Bronchial epithelial cell (primary cell): ENCODE measurements around the gene STT3B. TPM values are rescaled to one million over a fixed set of nuclear protein-coding genes. Genes with fewer than 3 reads are reported as not detected.

Experiments used
- DNase-seq: peaks from one replicate; pipeline ENCODE4 v3.0.0-alpha.2; 2010; ENCODE audit warnings: low read depth
- FAIRE-seq: peaks from 2 replicates; lab custom pipeline; 2011; peaks lifted over from hg19 to GRCh38; lab: Jason Lieb, UNC
- H3K27me3 ChIP-seq: 2 replicates; pipeline ENCODE4 v1.5.1; 2011; ENCODE audit warnings: low read length; ENCODE audit not compliant: control insufficient read depth, insufficient read depth
- H3K36me3 ChIP-seq: 2 replicates; pipeline ENCODE4 v1.5.1; 2011; ENCODE audit warnings: low read length; ENCODE audit not compliant: control insufficient read depth, insufficient read depth
- H3K4me3 ChIP-seq: 2 replicates; pipeline ENCODE4 v1.5.1; 2011; ENCODE audit warnings: mild to moderate bottlenecking, low read depth, low read length, control low read depth
- total RNA-seq: library from RNA; depleted of rRNA; stranded (reverse); fragments of >200 nt; gene quantifications from 2 replicates; pipeline ENCODE4 v1.2.1, GENCODE V29; 2014
- TF ChIP-seq, protein P1 (sequence below): IDR thresholded peaks from 2 replicates; pipeline ENCODE4 v1.5.1; 2011; ENCODE audit warnings: mild to moderate bottlenecking, moderate library complexity, low read length, control low read depth, inconsistent platforms; ENCODE audit not compliant: insufficient read depth, severe bottlenecking

STT3B gene
- total RNA-seq, 1 donor from 2014 or later, result 343 TPM

DNA sequence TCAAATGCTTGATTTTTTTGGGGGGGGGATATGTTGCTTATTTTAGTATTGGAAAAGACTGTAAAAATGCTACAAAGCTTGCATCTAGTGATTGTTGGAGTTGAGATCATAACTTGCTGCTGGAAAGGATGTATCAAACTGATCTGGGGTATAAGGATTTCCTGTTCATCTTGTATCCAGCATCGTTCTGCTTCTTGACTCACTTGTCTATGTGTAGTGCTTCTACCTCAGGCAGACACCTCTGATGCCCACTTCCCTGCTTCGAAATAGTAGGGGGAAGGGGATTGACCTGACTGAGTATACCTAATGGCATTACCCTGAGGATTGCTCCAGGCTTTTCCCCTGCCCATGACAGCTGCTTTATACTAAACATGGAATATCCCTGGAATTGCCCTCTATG is 42.7 kb downstream of the STT3B start:
- FAIRE-seq (no peak), DNase-seq (no peak)
- TF ChIP-seq, protein P1, sequence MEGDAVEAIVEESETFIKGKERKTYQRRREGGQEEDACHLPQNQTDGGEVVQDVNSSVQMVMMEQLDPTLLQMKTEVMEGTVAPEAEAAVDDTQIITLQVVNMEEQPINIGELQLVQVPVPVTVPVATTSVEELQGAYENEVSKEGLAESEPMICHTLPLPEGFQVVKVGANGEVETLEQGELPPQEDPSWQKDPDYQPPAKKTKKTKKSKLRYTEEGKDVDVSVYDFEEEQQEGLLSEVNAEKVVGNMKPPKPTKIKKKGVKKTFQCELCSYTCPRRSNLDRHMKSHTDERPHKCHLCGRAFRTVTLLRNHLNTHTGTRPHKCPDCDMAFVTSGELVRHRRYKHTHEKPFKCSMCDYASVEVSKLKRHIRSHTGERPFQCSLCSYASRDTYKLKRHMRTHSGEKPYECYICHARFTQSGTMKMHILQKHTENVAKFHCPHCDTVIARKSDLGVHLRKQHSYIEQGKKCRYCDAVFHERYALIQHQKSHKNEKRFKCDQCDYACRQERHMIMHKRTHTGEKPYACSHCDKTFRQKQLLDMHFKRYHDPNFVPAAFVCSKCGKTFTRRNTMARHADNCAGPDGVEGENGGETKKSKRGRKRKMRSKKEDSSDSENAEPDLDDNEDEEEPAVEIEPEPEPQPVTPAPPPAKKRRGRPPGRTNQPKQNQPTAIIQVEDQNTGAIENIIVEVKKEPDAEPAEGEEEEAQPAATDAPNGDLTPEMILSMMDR, result no peak
- peaks cover 2% of the 10 kb centered on the region for H3K36me3 ChIP-seq
- H3K4me3 ChIP-seq, result no peak overlapping the region
- no peaks in the 10 kb centered on the region for H3K27me3 ChIP-seq

DNA sequence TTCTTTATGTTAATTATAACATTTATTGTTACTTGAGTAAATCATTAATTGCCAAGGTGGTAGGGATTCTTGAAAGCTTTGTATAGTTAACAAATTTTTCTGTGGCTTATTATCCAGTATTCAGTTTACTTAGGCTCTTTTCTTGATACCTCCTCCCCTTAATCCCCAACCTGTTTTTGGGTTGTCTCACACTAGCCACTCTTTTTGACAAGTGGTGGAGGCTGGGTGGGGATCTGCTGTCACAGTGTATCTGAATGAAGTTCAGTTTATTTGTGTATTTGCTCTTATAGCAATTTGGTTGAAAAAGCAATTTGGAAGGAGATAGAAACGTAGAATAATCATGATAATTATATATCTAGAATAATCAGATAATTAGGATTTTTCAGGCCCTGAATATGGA is 43.8 kb downstream of the STT3B start:
- H3K36me3 ChIP-seq, result peaks cover 2% of the 10 kb centered on the region
- H3K4me3 ChIP-seq, result no peak overlapping the region
- TF ChIP-seq, protein P1, result no peak
- DNase-seq, result no peak
- H3K27me3 ChIP-seq, result no peaks in the 10 kb centered on the region
- FAIRE-seq, result no peak

DNA sequence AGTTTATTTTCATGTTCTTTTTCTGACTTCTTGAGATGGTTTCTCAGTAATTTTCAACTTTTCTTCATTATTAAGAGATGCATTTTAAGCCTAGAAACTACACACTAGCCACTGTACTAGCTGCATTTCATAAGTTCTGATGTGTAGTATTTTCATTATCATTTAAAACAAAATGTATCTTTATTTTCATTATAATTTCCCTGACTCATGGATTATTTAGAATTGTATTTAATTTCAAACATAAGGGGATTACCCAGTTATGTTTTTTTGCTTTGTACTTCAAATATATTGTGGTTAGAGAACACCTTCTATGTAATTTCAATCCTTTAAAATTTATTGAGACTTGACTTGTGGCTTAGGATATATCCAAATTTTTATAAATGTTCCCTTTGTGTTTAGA is 44.5 kb downstream of the STT3B start:
- no peak for DNase-seq
- H3K4me3 ChIP-seq, result no peak overlapping the region
- H3K27me3 ChIP-seq, result no peaks in the 10 kb centered on the region
- TF ChIP-seq, protein P1, result no peak
- H3K36me3 ChIP-seq, result peaks cover 2% of the 10 kb centered on the region
- FAIRE-seq, result no peak

DNA sequence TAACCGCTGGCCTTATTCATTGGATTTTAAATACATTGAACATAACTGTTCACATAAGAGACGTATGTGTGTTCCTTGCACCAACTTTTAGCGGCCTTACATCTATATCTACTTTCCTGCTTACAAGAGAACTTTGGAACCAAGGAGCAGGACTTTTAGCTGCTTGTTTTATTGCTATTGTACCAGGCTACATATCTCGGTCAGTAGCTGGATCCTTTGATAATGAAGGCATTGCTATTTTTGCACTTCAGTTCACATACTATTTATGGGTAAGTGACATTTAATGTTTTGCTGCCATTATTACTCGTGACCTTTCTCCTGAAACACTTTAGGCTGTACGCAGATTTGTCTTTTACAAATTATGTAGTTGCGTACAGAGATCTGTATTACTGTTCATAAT is 47.1 kb downstream of the STT3B start:
- Histone ChIP-seq H3K36me3 (peaks cover 2% of the 10 kb centered on the region), H3K4me3 (no peak overlapping the region), H3K27me3 (no peaks in the 10 kb centered on the region)
- TF ChIP-seq, protein P1, result no peak
- FAIRE-seq (no peak), DNase-seq (no peak)

DNA sequence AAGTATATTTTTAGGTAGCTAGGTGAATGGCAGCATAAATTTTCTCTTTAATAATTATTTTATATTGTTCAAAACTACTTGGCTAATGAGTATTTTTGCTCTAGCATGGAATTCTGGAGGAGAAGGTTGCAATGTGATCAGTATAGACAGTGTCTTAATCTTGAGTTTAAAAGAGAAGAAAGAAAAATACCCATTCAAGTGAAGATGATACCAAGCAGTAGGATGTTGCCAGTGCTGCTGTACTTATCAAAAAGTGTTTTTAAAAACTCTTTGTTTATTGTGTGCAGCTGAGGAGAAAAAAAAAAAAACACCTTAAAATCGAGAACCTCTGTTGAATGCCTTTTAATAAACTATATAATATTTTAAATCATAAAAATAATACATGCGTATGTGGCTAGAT is 47.9 kb downstream of the STT3B start:
- TF ChIP-seq, protein P1, result no peak
- FAIRE-seq (no peak), DNase-seq (no peak)

DNA sequence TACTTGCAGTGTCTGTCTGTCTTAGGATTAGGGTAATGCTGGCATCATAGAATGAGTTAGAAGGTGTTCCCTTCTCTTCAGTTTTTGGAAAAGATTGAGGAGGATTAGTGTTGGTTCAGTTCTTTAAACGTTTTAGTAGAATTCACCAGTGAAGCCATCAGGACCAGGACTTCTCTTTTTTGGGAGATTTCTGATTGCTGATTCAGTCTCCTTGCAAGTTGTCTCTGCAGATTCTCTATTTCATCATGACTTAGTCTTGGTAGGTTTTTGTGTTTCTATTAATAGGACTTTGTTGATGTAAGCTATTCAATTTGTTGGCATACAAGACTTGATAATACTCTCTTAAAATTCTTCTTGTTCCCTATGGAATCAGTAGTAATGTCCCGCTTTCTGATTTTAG is 48.9 kb downstream of the STT3B start:
- DNase-seq (no peak), FAIRE-seq (no peak)
- Histone ChIP-seq H3K4me3 (no peak overlapping the region), H3K36me3 (peaks cover 2% of the 10 kb centered on the region), H3K27me3 (no peaks in the 10 kb centered on the region)
- TF ChIP-seq, protein P1, result no peak

More for the DNA sequence above, 47.9 kb downstream of the STT3B start:
- Histone ChIP-seq H3K36me3 (peaks cover 2% of the 10 kb centered on the region), H3K4me3 (no peak overlapping the region), H3K27me3 (no peaks in the 10 kb centered on the region)
